ENCODE measurements around the gene PPP6R2.

Gene PPP6R2

DNA sequence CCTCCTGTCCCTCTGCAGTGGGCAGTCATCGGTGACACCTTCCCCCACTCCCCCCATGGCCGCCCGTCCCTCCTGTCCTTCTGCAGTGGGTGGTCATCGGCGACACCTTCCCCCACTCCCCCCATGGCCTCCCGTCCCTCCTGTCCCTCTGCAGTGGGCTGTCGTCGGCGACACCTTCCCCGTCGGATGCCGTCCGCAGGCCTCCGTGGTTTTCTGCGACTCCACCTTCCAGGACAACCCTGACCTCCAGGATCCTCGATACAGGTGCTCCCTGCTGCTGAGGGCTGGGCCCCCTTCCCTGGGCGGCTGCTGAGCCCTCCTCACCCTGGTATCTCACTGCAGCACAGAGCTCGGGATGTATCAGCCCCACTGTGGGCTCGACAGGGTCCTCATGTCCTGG lies 145.8 kb downstream of the PPP6R2 start:
- DNase-seq, result no peak

GRCh38 chr22:50489363-50490243 lies 146.5 kb downstream of the PPP6R2 start:
- DNase-seq, result no peak

- no peak for DNase-seq
Measured at GRCh38 chr22:50490531-50491308, 147.6 kb downstream of the PPP6R2 start.

All from NCI-H1417 (cell line).